Erythroblast (primary cell): ENCODE data around the gene S100A14.

Experiments used
- DNase-seq, 2 experiments: peaks; one replicate each; lab custom pipeline; 2025; lab: John Stamatoyannopoulos, UW
- GATA1 ChIP-seq: IDR thresholded peaks from 2 replicates; pipeline ENCODE4 v1.6.1; 2011; ENCODE audit warnings: low read depth, mild to moderate bottlenecking, control low read depth, low read length, moderate library complexity
- POLR2A ChIP-seq: IDR thresholded peaks from 2 replicates; pipeline ENCODE4 v1.6.1; 2011; ENCODE audit warnings: mild to moderate bottlenecking, low read length

Gene S100A14

DNA sequence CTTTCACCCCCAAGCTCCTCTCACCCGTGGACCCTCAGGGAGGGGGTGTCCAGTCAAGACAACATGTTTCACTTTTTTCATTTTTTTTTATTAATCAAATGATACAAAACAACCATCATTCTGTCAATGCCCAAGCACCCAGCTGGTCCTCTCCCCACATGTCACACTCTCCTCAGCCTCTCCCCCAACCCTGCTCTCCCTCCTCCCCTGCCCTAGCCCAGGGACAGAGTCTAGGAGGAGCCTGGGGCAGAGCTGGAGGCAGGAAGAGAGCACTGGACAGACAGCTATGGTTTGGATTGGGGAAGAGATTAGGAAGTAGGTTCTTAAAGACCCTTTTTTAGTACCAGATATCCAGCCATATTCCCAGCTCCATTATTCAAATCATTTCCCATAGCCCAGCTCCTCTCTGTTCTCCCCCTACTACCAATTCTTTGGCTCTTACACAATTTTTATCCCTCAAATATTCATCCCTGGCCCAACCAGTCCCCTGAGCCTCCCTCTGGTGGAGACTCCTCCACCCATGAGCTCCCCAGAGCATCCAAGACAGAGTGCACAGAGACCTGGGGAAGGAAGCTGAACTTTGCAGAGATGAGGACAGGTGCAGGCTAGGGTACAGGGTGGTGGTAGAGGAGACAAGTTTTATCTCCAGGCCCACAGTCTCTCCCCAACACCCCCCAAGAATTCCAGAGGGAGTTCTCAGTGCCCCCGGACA lies 1.8 kb downstream of the S100A14 start:
- DNase-seq = no peak

DNA sequence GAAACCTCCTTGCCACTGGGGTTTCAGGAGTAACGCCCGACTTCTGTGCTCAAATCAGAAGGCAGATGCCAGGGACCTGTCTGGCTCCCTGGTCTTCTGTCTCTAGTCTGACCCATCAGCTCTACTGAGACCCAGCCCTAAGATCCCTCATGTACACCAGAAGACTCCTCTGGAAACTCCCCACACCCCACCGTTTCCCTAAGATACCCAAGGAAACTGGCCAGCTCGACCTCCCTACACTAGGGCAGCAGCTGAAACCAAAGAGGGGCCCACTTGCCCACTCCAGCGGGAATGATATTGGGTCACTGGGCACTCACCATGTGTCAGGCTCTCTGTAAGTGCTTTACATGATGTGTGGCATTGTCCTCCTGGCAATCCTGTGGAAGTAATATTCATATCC lies 2.7 kb downstream of the S100A14 start:
- TF ChIP-seq GATA1 (no peak), POLR2A (no peak)
- no peak for DNase-seq

More for the DNA sequence above, 1.8 kb downstream of the S100A14 start:
- TF ChIP-seq GATA1 (no peak), POLR2A (no peak)

DNA sequence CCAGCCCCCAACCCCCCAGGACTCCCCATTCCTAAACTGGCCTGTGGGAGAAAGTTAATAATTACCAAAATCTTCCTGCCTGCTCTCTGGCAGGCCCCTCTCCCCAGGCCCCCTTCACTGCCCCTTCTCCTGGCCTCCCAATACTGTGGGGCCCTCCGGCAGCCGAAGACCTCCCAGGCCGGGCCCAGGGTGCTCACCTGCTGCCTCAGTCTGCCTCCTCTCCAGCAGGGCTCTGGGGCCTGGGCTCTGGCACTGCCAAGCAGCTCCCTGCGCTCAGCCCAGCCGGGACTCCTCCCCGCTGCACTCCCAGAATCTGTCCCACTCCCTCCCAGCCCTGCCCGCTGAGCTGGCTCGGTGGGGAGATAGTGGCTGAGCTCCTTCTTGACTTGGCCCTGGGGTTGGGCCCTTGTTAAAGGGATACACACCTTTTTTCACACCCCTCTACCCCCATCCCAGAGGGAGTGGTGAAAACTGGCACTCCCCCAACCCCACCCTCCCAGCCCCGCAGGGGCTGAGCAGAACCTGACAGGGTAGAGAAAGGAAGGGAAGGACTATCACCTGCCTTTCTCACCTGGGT lies 3.3 kb downstream of the S100A14 start, which contains the start of gene S100A16:
TSS of gene S100A16 (minus strand) at position 383 of the 577 bp plus-strand sequence. CDS start 4,986 bp downstream, outside the sequence.
- no peak for TF ChIP-seq POLR2A
- no peak for TF ChIP-seq GATA1
- peak in 1 of 2 experiments; percentile 20 for DNase-seq

DNA sequence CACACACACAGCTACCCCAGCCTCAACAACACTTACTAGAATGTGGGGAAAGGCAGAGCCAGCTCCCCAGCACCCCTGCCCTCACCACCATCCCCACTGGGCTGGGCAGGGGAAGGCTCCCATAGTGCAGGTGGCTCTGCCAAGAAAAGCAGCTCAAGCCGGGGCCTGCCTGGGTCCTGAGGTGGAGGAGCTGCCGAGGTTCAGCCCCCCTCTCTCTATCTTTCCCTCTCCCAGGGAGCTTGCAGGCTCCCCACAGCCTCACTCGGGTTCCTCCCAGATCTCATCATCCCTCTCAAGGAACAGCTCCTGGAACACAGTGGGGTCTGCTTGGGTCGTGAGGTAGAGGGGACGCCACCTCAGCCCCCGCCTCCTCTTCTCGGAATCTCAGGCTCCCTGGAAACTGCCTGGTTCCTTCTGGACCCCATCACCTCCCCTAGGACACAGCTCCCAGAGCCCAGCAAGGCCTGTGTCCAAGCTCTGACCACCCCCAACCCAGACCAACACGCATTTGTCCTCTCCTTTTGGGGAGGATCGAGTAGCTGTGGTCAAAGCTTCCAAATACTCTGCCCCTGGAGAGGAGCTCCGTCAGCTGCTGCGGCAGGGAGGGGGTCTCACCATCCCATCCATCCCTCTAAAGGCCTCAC lies 3.9 kb downstream of the S100A14 start:
- no peak for TF ChIP-seq GATA1
- TF ChIP-seq POLR2A = no peak
- no peak for DNase-seq

DNA sequence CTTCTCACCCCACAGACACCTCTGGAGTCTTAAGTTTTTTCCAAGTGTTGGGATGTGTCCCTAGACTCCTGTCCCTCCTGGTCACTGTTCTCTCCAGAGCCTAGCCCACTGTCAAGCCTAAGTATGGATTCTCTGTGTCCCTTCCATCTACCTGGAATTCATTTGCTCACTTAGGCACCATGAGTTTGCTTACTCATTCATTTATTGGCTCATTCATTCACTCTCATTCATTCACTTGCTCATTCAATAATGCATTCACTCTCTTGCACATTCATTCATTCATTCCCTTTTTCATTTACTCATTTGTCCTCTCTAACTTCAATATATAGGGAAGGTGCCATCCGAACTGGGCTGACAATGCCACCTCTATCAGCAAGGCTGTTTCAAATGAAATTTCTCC lies 4.8 kb downstream of the S100A14 start:
- DNase-seq = no peak
- TF ChIP-seq POLR2A (no peak), GATA1 (no peak)

DNA sequence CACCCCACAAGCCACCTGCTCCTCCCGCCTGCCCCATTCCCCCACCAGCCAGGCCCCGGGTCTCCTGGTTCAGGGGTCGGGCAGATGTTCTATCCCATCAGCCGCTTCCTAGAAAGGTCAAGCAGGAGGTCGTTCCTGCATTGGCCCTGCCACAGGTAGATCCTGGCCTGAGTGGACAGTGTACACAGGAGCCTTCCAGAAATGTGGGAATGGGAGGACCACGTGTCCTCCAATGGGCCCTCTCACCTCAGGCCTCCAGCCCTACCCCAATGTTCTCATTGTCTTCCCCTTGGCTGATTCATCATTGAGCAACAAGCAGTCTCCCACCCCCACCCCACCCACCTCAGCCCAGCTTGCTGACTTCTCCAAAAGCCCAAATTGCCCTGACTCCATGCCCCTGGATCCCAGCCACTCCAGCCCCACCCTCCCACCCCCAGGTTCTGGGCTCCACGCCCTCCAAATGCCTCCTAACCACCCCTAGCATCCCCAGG lies 5.3 kb downstream of the S100A14 start:
- DNase-seq = no peak
- TF ChIP-seq GATA1 (no peak), POLR2A (no peak)

DNA sequence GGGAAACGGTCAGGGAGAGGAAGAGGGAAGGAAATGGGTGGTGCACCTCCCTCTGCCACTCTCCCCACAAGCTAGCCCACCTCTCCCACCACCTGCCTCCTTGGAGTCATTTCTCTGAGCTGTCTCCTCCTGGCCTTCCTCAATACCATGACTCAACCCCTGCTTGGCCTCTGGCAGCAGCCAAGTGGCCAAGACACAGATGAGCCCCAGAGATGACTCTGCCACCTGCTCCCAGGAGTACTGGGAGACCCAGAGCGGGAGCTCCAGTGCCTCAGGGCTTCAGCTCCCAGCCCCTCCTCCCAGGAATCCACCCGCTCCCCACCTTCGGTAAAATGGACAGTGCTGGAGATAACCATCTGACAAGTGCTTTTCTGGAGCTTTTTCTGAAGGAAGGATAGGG lies 5.8 kb downstream of the S100A14 start:
- peak in 1 of 2 experiments; percentile 14 for DNase-seq
- TF ChIP-seq POLR2A (no peak), GATA1 (no peak)

DNA sequence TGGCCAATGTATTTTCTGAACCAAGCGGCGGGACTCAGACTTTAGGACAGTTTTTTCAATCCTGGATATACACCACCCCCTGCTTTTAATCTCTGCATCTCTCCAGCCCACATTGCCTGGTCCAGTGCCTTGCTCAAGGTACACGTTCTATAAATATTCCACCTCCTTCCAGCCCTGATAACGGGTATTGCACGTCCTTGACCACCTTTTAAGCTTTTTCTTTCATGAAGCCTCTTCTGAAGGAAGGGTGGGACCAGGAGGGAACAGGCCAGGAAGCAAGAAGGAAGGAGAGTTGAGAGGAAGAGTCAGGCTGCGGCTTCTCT lies 6.6 kb downstream of the S100A14 start:
- TF ChIP-seq POLR2A = no peak
- no peak for TF ChIP-seq GATA1
- DNase-seq = no peak

DNA sequence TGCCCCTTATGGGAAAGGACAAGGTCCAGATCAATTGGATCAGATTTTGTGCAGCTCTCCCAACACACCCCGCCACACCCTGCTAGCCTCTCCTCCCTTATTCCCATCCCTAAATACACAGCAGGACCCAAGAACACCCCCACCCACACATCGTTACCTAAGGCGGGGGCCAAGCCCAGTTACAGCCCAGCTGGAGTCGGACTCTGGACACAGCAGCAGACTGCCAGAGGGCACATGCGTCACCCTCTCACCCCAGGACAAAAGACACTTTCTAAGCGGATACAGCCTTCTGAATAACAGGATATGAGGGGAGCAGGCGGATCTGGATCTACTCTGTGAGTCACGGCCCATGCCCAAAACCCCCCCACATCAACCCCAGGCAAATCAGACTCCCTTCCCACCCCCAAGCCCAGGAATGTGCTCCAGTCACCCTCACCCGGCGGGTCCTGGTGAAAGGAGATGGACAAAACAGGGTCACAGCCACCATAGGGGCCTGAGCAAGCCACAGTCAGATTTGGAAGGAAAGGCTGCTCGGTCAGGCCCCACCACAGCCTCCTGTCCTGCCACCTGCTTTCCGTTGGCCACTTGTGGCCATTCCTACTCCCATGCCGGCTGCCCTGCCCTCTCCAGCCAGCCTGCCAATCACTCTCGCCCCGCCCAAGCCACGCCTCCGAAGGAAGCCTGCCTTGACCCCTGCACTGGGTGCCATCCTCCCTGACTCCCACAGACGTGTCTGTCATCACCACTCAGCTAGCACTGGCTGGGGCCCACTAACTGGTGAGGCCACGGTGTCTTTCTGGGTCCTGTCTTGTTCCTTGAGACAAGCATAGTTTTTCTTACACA lies 7.2 kb downstream of the S100A14 start:
- no peak for TF ChIP-seq POLR2A
- TF ChIP-seq GATA1 = no peak

DNA sequence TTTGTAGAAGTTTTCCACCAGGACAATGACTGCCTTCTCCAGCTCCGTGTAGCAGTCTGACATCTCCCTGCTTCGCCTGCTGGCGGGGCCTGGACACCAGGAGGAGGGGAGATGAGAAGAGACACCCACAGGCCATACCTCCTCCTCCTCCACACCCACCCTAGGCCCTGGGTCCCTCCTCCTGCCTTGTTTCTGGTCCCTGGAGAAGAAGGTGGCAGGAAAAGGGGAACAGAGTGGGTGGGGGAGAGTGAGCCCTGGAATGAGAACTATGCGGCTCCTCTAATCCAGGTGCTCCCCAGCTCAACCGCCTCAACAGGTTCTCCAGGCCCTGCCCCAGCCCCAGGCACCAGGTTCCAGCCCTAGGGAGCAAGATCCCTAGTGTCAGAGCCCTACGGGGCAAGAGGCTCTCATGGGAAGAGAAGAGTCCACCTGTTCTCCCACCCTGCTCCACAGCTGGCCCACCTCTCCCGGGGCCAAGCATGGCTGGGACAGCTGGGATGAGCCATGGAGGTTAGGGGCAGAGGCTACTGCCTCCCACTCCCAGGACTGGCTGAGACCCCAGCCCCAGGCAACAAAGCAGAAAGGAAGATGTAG lies 7.9 kb downstream of the S100A14 start:
- no peak for TF ChIP-seq POLR2A
- no peak for TF ChIP-seq GATA1
- DNase-seq = no peak

More for the DNA sequence above, 7.2 kb downstream of the S100A14 start:
- no peak for DNase-seq

DNA sequence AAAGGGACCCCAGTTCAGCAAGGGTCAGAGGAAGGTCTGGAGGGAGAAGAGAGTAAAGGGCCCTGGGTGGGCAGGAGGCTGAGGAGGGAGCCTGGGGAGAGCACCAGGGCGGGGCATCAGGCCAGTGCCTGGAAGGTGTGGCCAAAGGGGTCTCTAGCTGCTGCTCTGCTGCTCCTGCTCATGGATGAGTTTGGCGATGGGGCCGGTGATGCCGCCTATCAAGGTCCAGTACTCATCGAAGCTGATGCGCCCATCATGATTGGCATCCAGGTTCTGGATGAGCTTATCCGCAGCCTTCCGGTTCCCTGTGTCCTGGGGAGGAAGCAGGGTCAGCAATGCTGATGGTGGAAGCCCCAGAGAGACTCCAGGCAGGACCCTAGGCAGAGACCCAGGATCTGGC lies 8.7 kb downstream of the S100A14 start:
- DNase-seq = no peak
- TF ChIP-seq POLR2A (no peak), GATA1 (no peak)

DNA sequence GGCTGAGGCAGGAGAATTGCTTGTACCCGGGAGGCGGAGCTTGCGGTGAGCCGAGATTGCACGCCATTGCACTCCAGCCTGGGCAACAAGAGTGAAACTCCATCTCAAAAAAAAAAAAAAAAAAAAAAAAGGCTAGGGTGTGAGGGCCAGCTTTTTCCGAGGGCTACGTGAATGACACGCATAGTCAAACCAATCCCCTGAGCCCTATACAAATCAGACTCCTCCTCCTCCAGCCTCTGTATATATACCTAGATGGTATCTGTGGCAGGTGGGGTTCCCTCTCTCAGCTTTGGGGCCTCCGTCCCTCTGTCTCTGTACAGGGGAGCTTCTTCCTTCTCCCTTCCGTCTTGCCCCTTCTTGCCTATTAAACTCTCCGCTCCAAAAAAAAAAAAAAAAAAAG lies 9.9 kb downstream of the S100A14 start:
- no peak for DNase-seq
- TF ChIP-seq POLR2A = no peak
- no peak for TF ChIP-seq GATA1

DNA sequence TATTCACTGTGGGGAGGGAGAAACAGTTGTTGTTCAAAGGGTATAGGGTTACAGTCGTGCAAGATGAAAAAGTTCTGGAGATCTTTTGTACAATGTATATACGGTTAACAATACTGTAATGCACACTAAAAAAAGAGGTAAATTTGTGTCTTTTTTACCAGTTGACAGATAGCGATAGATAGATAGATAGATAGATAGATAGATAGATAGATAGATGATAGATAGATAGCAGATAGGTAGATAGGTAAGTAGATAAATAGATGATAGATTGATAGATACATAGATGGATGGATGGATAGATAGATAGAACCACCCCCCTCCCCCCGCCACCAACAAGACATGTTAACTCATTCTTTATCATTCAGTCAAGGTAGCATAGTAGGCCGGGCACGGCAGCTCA lies 13.4 kb downstream of the S100A14 start:
- TF ChIP-seq POLR2A = no peak
- DNase-seq = no peak
